NCI-H128 (cell line): Measurements from ENCODE around the gene GLOD5.
A peak's percentile ranks its signal among the peaks of the same experiment; 100 is the strongest.
"Not testable (repeated sequence)": the region's sequence is repeated elsewhere in the genome, so short reads cannot be mapped to it uniquely, and the experiment has no call there.

Experiments used
- DNase-seq: peaks from one replicate; lab custom pipeline; 2025; ENCODE audit not compliant: unreplicated experiment; lab: John Stamatoyannopoulos, UW

GLOD5 gene

DNA sequence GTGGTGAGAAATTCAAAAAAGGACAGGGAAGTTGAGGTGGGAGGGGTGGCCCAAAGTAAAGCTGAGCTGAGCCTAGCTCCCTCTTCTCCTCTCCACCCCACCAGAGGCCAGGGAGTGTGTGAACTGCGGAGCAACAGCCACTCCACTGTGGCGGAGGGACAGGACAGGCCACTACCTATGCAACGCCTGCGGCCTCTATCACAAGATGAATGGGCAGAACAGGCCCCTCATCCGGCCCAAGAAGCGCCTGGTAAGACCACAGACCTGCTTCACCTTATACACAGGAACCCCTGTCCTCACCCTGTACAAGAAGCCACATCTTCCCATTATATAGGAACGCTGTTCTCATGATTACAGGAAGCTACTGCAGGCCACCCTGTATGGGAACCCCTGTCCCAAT, 30.7 kb downstream of the GLOD5 start:
- DNase-seq: no peak

DNA sequence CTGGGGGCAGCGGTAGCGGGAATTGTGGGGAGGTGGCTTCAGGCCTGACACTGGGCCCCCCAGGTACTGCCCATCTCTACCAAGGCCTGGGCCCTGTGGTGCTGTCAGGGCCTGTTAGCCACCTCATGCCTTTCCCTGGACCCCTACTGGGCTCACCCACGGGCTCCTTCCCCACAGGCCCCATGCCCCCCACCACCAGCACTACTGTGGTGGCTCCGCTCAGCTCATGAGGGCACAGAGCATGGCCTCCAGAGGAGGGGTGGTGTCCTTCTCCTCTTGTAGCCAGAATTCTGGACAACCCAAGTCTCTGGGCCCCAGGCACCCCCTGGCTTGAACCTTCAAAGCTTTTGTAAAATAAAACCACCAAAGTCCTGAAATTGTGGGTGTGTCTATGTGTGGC, 32.4 kb downstream of the GLOD5 start:
- no peak for DNase-seq

DNA sequence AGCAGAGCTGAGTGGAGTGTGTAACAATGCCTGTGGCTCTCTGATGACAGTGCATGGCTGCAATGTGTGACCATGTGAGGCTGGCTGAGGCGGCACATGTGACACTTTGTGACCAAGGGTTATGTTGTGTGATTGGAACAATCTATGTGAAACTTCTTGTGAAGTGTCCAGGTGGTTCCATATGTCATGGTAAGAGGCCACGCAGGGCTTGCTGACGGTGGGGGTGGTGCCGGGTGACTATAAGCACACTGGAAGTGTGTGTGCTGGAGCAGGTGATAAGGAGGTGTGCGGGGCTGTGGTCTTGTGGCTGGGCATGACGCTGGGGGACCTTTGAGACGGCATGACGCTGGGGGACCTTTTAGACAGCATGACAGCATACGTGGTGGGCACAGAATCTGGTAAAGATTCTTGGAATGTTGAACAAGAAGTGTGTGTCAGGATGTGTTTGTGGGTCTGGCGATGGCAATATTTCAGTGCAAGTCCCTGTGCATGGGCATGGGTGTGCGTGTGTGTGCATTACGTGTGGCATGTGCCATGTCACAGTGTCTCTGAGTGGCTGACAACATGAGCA, 32.9 kb downstream of the GLOD5 start:
- DNase-seq: no peak

DNA sequence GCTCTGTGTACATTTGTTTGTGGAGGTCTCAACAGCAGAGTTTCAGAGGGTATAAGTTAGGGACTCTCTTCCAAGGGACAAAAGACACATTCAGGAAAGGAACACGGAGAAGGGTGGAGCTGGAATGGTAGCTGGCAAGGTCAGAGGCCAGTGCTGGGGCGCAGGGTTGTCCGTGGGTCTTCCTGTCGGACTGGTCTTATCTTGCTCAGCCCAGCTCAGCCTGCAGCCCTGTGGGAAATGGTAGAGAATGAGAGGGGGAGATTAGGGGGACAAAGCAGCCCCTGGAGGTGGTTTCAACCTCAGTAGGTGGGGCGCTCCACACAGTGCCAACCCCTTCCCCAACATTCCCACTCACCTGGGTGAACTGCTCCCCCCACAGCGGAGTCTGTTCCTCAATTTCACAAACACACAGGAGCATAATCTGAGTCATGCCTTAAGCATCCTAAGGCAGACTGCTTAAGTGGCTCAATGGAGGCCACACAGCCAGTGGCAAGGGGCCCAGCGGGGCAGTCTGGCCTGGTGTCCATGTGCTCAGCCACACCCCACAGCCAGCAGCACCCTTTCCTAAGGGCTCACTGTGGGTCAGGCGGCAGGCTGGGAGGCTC, 33.5 kb downstream of the GLOD5 start:
- no peak for DNase-seq

DNA sequence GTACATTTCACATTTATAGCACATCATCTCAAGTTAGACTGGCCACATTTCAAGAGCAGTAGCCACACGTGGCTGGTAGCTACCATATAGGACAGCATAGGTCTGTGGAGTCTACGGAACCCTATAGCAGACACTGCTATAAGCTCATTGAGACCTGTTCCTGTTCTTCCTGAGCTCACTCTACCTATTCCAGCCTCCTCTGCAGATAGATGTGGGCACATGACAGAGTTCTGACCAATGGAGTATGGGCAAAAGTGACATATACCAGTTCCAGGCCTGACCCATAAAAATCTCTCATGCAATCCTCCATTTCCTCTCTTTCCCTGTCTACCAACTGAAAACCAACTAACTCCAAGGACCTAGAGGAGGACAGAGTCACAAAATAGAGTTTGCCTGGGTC, 36.8 kb downstream of the GLOD5 start:
- DNase-seq: no peak

DNA sequence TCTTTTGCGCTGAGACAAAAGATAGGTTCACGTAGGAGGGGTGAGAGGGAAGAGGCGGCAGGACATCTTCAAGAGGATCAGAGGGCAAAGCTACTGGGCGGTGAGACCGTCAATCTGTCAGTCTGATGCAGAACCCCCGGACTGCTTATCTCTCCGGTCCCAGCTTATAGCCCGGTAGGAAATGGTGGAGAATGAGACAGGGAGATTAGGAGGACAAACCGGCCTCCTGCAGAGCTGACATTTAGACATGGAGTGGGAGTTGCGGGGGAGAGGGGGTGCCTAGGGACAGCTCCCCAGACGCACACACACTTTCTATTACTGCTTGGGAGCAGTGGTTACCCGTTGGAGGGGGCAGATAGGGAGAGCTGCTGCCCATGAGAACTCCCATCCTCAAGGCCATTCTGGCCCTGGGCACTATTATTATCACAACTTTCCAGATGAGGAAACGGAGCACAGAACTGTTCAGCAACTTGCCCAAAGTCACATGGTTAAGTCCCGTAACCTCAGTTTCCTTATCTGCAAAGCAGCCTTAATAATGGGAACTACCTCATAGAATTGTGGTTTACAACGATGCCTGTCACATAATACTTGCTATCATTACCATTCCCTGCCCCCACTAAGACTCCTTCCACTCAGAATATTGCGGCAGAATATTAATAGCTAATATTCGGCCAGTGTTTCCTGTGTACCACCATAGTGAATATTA, 39.2 kb downstream of the GLOD5 start:
- DNase-seq: peak; percentile 39

DNA sequence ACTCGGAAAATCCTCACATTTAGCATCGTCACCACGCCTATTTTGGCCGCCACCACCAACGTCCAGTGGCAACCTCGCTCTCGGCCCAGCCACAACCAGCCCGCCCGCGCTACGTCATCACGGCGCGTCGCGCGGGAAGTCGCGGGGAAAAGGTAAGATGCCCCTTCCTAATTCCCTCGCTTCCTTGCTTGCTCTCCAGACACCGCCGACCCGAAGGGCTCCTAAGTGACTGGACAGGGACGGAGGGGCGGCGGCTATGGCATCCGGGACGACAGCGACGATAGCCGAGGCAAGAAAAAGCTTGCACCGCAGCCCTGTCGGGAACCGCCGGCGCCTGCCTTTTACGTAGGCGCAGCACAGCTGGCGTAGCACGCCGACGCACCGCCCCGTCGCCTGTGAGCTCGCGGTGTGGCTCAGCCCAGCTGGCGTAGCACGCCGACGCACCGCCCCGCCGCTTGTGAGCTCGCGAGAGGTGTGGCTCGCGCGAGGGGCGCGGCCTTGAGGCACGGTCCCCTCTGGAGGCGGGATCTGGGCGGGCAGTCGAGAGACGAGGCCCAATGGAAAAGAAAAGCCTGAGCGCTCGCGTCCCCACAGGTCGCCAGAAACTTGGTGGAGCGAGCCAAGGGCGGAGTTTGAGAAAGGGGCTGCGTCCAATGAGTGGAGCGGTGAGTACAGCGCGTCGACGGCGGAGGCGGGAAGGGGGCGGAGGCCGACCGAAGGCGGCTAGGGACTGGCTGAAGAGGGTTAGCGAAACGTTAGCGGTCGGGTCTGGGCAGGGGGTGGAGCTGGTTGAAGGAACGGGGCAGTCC, 39.9 kb downstream of the GLOD5 start, which contains the start of gene HDAC6:
TSS of gene HDAC6 (plus strand) at position 788 of the 809 bp plus-strand sequence. CDS start 626 bp downstream, outside the sequence.
- peak; percentile 97 for DNase-seq

DNA sequence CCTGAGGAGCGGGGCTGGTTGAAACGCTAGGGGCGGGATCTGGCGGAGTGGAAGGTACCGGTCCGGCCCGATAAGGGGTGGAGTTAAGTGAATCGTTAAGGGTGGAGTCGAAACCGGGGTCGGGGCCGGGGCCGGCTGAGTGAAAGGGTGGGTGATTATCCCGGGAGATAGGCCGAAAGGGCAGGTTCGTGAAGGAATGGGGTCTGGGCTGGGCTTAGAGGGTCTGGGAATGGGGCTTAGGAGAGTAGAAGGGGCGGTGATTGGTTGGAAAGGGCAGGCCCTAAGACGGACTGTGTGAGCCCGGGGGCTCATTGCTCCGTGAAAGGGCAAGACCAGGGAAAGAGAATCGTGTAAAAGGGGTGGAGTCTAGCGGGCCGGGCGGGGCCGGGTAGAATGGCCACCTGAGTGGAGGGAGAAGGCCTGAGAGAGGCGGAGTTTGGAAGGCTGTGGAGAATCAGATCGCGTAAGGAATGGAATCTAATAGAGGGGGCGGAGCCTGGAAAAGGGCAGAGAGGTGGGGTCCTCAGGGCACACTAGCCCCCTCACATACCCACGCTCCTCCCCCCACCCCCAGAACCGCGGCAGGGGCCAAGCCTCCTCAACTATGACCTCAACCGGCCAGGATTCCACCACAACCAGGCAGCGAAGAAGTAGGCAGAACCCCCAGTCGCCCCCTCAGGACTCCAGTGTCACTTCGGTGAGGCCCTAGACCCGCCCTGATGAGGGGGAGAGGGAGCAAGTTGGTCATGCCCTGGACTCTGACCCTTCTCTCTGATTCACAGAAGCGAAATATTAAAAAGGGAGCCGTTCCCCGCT, 40.8 kb downstream of the GLOD5 start:
- DNase-seq: peak; percentile 56

DNA sequence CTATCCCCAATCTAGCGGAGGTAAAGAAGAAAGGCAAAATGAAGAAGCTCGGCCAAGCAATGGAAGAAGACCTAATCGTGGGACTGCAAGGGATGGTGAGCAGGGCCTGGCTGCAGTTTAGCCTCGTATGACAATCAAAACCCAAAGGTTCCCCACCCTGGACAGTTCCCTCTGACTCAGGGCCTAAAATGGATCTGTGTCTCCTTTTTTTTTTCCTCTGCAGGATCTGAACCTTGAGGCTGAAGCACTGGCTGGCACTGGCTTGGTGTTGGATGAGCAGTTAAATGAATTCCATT, 41.3 kb downstream of the GLOD5 start:
- no peak for DNase-seq

DNA sequence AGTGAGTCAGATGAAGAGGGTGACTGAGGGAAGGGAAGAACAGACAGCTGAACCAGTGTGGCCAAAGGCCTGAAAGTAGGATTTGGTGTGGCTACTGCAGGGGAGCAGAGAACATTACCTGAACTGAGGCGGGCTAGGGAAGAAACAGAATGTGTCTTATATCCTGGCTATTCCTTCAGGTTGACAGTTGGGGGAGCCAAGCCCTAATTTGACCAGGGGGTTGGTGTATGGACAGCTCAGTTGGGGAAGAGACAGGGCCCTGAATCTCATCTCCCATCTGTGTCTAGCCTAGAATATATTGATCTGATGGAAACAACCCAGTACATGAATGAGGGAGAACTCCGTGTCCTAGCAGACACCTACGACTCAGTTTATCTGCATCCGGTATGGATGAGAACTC, 44.5 kb downstream of the GLOD5 start:
- DNase-seq: no peak

DNA sequence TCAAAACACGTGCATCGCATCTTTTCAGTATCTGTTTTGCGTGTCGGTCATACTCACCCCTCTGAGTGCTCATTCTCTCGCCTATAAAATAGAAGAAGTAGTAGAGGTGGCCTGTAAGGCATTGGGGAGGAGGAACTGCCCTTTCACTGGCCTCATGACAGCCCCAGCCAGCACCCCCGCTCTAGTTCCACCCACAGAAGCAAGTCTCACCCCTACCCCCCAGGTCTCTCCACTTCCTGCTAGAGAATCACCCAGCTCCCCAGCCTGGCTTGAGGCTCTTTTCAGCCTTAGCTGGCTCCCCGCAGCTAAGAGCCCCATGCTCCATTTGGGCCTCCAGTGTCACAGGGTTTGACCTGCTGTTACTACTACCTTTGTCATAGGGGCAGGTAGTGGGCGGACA, 52.1 kb downstream of the GLOD5 start:
- no peak for DNase-seq

DNA sequence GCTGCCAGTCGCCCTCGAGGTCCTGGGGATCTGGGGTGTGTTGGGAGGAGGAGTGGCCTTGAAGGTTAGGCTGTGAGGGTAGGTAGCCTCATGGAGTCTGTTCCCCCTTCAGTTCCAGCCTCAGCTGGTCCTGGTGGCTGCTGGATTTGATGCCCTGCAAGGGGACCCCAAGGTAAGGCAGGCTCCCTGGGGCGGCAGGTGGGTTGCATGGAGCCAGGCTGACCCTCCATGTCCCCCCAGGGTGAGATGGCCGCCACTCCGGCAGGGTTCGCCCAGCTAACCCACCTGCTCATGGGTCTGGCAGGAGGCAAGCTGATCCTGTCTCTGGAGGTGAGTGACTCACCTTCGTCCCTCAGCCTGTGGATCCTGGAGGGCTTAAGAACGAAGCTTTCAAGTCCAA, 53.2 kb downstream of the GLOD5 start:
- DNase-seq: no peak

DNA sequence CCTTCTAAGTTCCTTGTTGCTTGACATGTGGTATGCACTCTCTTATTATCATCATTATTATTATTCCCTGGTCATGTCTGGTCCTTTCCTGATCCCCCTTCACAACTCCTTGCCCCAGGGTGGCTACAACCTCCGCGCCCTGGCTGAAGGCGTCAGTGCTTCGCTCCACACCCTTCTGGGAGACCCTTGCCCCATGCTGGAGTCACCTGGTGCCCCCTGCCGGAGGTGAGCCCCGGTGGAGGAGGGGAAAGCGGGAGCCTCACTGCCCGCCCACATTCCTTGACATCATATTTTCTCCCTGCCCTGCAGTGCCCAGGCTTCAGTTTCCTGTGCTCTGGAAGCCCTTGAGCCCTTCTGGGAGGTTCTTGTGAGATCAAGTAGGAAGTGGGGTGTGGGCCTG, 53.7 kb downstream of the GLOD5 start:
- no peak for DNase-seq

DNA sequence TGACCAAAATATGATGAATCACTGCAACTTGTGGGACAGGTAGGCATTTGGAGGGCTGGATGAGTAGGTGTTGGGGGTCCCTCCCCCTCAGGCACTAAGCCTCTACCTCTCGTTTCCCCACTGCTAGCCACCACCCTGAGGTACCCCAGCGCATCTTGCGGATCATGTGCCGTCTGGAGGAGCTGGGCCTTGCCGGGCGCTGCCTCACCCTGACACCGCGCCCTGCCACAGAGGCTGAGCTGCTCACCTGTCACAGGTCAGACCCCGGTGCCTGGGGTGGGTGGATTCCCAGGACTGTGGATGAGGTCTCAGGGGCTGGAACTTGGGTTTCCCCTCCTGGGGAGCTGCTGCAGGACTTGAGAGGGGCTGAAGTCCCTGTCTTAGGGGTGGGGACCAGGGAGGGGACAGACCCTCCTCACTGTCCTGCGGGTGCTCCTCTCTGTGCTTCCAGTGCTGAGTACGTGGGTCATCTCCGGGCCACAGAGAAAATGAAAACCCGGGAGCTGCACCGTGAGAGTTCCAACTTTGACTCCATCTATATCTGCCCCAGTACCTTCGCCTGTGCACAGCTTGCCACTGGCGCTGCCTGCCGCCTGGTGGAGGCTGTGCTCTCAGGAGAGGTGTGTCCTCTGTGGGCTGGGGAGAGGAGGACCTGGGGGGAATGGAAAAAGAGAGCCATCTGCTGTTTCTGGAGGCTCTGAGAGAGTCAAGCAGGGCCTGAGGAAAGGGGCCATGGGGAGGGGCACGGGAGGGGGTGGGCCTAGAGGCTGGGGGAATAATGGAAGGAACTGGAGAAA, 54.7 kb downstream of the GLOD5 start:
- DNase-seq: no peak

DNA sequence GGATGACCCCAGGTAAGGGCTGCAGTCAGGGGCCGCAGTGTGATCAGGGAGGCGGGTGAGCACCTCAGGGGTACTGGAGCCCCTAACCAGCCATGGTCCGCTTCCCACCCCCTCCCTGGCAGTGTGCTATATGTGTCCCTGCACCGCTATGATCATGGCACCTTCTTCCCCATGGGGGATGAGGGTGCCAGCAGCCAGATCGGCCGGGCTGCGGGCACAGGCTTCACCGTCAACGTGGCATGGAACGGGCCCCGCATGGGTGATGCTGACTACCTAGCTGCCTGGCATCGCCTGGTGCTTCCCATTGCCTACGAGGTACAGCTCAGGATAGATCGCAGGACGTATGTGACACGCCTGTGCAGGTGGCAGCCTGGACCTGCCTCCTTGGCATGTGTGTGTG, 56.6 kb downstream of the GLOD5 start:
- DNase-seq: no peak

DNA sequence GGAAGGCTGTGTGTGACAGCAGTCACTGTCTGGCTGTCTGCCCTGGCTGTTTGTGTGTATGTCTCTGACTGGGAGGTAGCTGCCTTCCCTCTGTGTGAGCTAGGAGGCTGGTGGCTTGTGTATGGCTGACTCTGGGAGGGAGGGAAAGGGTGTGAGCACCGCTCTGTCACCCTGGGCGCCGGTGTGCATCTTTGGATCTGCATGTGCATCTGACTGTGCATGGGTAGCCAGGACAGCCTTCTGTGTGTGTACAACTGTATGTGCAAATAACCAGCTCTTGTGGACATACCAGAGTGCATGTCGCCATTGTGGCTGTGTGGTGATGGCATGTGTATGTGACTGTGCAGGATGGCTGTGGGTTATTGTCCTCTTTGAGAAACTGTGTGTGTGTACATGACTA, 57.3 kb downstream of the GLOD5 start:
- DNase-seq: no peak

DNA sequence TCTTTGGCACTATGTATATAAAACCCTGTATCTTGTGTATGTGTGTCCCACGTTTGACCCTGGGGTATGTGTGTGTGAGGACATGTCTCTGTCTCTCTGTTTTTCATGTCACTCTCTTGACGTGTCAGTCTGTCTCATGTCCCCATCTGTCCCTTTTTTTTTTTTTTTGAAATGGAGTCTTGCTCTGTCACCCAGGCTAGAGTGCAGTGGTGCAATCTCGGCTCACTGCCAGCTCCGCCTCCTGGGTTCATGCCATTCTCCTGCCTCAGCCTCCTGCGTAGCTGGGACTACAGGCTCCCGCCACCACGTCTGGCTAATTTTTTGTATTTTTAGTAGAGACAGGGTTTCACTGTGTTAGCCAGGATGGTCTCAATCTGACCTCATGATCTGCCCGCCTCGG, 57.8 kb downstream of the GLOD5 start:
- DNase-seq: not testable (repeated sequence)

DNA sequence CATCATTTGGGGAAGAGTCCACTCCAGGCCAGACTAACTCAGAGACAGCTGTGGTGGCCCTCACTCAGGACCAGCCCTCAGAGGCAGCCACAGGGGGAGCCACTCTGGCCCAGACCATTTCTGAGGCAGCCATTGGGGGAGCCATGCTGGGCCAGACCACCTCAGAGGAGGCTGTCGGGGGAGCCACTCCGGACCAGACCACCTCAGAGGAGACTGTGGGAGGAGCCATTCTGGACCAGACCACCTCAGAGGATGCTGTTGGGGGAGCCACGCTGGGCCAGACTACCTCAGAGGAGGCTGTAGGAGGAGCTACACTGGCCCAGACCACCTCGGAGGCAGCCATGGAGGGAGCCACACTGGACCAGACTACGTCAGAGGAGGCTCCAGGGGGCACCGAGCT, 61.5 kb downstream of the GLOD5 start:
- DNase-seq: no peak
